ENCODE results near the gene ITGB2.

DNA sequence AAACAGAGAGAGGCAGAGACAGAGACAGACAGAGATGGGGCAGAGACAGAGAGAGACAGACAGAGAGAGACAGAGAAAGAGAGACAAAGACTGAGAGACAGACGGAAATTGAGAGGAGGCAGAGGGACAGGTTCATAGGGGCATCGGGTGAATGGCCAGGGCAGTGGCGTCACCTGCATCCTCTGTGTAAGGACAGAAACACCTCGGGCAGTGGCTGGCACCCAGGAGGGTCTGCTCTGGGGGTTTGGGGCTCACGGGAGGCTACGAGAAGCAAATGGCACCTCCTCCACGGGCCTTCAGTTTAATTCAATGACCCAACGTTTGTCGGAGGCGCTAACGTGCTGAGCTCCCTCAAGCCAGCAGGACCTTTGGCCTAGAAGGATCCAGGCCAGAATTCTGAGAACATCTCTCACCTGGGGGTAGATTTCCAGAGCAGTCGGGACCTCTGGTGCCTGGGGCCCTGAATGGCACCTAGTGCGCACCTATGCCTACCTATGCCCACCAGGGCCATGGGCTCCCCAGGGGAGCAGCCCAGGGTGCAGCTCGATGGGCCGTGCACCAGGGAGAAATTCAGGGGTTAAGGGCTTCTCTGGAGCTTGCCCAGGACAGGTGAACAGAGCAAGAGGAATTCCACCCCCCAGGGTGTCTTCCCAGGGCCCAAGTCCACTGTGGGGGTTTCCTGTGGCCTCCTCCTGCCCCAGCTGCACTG is 26.6 kb downstream of the ITGB2 start:
- TF ChIP-seq CTCF (IDR thresholded peaks at IDR 0.05; ENCODE audit: low read length) (no peak), EZH2 (IDR thresholded peaks at IDR 0.05; ENCODE audit: borderline replicate concordance, low read length) (no peak)

Measured in OCI-LY1 (cell line).